Kidney (tissue), 14 donors: ENCODE measurements around the gene TOP2A. TPM values are rescaled to one million over a fixed set of nuclear protein-coding genes. Genes with fewer than 3 reads are reported as not detected.

Experiments
- DNase-seq, 5 donors: peaks; one replicate each; pipeline ENCODE4 v3.0.0-alpha.2; 2013 to 2020
- FAIRE-seq: peaks from 2 replicates; lab custom pipeline; 2012; peaks lifted over from hg19 to GRCh38; lab: Jason Lieb, UNC
- H3K27ac ChIP-seq, 2 donors: one replicate each; pipeline ENCODE4 v1.7.0; 2013; ENCODE audit warnings: low read depth in 2 of 2, low read length in 2 of 2, inconsistent platforms in 1 of 2
- H3K27me3 ChIP-seq: one replicate; pipeline ENCODE4 v1.7.1; 2013; ENCODE audit warnings: low read length, inconsistent platforms; ENCODE audit not compliant: control insufficient read depth, insufficient read depth
- H3K36me3 ChIP-seq, 3 donors: one replicate each; pipeline versions ENCODE4 v1.7.0 to v1.7.1; 2013; ENCODE audit warnings: low read length in 3 of 3, control low read depth in 1 of 3, inconsistent platforms in 1 of 3; ENCODE audit not compliant: insufficient read depth in 3 of 3, control insufficient read depth in 2 of 3
- H3K4me1 ChIP-seq, 3 donors: one replicate each; pipeline versions ENCODE4 v1.7.0 to v1.7.1; 2013; ENCODE audit warnings: low read length in 3 of 3, inconsistent platforms in 1 of 3, low read depth in 1 of 3; ENCODE audit not compliant: control insufficient read depth in 2 of 3, insufficient read depth in 2 of 3
- H3K4me3 ChIP-seq, 3 donors: one replicate each; pipeline versions ENCODE4 v1.7.0 to v1.8.1; 2013; ENCODE audit warnings: low read length in 3 of 3, control low read depth in 1 of 3, inconsistent platforms in 1 of 3
- H3K9ac ChIP-seq, 3 donors: one replicate each; pipeline versions ENCODE4 v1.7.0 to v1.7.1; 2013; ENCODE audit warnings: low read length in 3 of 3, control low read depth in 1 of 3, inconsistent platforms in 1 of 3
- H3K9me3 ChIP-seq, 3 donors: one replicate each; pipeline versions ENCODE4 v1.7.0 to v1.7.1; 2013; ENCODE audit warnings: low read length in 3 of 3, control low read depth in 1 of 3, inconsistent platforms in 1 of 3; ENCODE audit not compliant: control insufficient read depth in 2 of 3, insufficient read depth in 1 of 3
- intact Hi-C: fragments of 100-400 bp; cut with DNase I; formaldehyde crosslinking; loops from one replicate; pipeline ENCODE4 v1.11.1; 2022
- polyA plus RNA-seq: library from polyadenylated mRNA; stranded (reverse); fragments of 350-450 nt; fragmentation: Illumina TruSeq; extraction: RNeasy Lipid Tissue Mini Kit (QIAGEN cat#74804); gene quantifications from one replicate; pipeline ENCODE4 v1.2.3, GENCODE V29; 2014; ENCODE audit warnings: low read depth, low replicate concordance; ENCODE audit not compliant: insufficient read depth
- total RNA-seq: library from RNA; stranded (reverse); fragmentation: NEBNext Ultra II Directional; extraction: Animal tissue kit (Norgen Biotek cat#: 25700); gene quantifications from one replicate; pipeline ENCODE4 v1.2.1, GENCODE V29; 2021
- TF ChIP-seq, protein P1 (sequence below): IDR thresholded peaks from 3 replicates; pipeline ENCODE4 v1.5.1; 2012; ENCODE audit warnings: mild to moderate bottlenecking, moderate library complexity, borderline replicate concordance; ENCODE audit not compliant: insufficient read depth; ENCODE audit errors: extremely low read depth
- donor health status: control.
- donor health status: control.
- donor health status: control.
- donor health status: control.
- donor health status: control.
- donor health status: DM: yes; HTN: yes; CAD: no.
- donor health status: Normal renal cell carcinoma (clear cell type).

Gene TOP2A
- total and polyA plus RNA-seq, 2 donors from 2014 or later = 0.82 to 2.7 TPM

DNA sequence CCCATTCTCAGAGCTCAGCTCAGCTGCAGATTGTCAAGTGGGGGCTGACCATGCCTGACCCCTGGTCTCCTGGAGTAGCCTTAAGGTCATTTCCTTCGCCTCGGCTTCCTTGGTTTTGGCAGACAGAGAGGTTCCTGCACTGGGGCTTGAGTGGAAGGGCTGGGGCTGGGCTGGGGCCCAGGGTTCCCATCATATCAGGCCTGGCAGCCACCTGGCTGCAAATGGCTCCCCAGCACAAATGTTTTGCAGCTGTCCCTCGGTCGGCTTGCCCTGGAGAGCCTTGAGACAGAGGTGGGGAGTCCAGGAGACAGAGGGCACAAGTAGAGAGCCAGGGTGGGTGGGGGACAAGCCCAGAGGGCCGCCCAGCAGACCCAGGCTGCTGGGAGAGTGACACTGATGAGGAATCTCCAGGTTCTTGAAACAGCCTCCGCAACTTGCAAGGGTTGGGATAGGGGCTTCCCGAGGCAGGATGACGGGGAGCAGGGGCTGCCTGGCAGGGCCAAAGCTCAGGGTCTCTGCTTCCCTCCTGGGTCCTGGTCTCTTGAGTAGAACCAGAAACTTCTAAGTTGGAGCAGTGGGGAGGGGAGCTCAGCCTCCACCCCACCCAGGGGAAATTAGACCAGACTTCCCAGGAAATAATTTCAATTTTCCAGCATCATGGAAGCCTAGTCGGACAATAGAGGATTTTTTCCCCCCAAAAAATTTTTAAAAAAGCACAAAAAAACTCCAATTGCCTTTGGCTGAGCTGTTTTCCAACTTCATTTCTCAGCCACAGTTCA lies 44.8 kb upstream of the TOP2A start:
- intact Hi-C loops = no loop called here
- peak in 1 of 5 donors; percentile 59 for DNase-seq
- H3K36me3 ChIP-seq = no peaks in the 10 kb centered on the region
- peak overlapping the region; percentile 49 to 61 for H3K27ac ChIP-seq
- no peak overlapping the region for H3K4me3 ChIP-seq
- peaks cover 11 to 34% (median 33%) of the 10 kb centered on the region in 3 donors for H3K4me1 ChIP-seq
- H3K27me3 ChIP-seq = no peaks in the 10 kb centered on the region
- no peak for FAIRE-seq
- H3K9ac ChIP-seq = peak overlapping the region in 1 of 3 donors; percentile 36
- H3K9me3 ChIP-seq = no peaks in the 10 kb centered on the region
- TF ChIP-seq, protein P1, sequence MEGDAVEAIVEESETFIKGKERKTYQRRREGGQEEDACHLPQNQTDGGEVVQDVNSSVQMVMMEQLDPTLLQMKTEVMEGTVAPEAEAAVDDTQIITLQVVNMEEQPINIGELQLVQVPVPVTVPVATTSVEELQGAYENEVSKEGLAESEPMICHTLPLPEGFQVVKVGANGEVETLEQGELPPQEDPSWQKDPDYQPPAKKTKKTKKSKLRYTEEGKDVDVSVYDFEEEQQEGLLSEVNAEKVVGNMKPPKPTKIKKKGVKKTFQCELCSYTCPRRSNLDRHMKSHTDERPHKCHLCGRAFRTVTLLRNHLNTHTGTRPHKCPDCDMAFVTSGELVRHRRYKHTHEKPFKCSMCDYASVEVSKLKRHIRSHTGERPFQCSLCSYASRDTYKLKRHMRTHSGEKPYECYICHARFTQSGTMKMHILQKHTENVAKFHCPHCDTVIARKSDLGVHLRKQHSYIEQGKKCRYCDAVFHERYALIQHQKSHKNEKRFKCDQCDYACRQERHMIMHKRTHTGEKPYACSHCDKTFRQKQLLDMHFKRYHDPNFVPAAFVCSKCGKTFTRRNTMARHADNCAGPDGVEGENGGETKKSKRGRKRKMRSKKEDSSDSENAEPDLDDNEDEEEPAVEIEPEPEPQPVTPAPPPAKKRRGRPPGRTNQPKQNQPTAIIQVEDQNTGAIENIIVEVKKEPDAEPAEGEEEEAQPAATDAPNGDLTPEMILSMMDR = no peak

DNA sequence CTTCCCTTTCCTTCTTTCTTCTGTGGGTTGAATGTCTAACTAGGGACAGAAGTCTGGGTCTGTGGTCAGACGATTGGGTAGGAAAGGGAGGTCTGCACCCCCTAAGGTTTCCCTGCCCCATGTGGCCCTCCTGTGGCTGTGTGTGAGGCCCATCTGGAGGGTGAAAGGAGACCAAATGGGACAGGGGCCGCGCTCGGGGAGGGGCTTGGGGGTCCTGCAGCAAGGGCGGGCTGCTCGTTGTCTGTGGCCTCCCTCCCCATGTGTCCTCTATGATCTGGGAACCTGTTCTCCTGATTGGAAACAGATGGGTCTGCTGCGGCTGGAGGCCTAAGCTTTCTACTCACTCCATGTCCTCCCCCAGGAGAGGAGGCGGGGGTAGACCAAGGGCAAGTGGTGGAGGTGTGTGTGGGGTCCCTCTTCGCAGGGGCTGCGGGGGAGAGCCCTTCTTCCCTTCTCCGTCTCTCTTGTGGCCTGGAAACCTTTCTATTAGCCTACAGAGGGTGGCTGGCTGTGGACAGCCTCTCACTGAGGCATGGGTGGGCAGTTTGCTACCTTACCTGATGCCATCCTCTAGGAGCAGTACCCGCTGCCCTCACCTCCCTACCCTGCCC lies 44.1 kb upstream of the TOP2A start:
- Histone ChIP-seq H3K4me1 (peaks cover 11 to 40% (median 40%) of the 10 kb centered on the region in 3 donors), H3K4me3 (no peak overlapping the region), H3K27ac (peak overlapping the region in 1 of 2 donors; percentile 61), H3K9ac (no peak overlapping the region), H3K36me3 (peaks cover 0 to 7% (median 3%) of the 10 kb centered on the region in 3 donors), H3K27me3 (no peaks in the 10 kb centered on the region), H3K9me3 (no peaks in the 10 kb centered on the region)
- FAIRE-seq (no peak), DNase-seq (peak in 4 of 5 donors; percentile 46 to 79 (median 66))
- intact Hi-C loops = no loop called here
- TF ChIP-seq, protein P1 = no peak

DNA sequence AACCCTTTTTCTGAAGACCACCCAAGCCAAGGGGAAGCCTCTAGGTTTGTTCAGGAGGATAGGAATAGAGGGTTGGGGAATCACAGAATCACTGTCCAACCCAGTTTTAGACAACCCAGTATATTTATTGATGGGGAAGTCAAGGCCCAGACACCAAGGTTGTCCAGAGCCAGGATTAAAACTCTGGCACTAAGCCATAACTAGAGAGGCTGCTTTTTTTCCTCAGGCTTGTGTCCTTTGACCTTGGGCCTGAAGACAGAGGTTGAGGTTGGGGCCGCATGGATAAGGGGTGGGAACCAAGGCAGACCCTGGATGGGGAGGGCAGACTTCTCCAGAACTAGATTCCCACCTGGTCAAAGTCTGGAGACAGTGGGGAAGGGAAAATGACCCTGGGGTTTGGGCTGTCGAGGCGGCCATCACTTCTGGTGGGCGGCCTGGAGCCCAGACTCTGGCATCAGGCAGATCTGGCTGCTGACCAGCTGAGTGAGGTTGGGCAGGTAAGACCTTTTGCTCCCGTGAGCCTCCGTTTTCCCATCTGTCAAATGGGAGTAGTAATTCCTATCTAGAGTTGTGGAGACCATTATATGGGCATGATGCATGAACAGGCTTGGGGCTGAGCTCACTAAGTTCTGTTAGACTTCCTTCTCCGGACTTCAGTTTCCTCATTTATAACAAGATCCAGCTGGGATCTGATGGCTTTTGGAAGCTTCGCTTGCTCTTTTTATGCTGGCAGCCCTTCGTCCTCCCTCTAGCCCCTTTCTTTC lies 43.5 kb upstream of the TOP2A start:
- Histone ChIP-seq H3K27ac (peak overlapping the region in 1 of 2 donors; percentile 1), H3K9ac (no peak overlapping the region)
- peak in 2 of 5 donors; percentile 74 to 90 for DNase-seq

More for the DNA sequence above, 43.5 kb upstream of the TOP2A start:
- H3K4me1 ChIP-seq = peaks cover 11 to 46% (median 45%) of the 10 kb centered on the region in 3 donors
- no peak overlapping the region for H3K4me3 ChIP-seq
- peaks cover 0 to 13% (median 8%) of the 10 kb centered on the region in 3 donors for H3K36me3 ChIP-seq
- intact Hi-C loops = no loop called here
- no peaks in the 10 kb centered on the region for H3K9me3 ChIP-seq
- TF ChIP-seq, protein P1 = no peak
- H3K27me3 ChIP-seq = no peaks in the 10 kb centered on the region
- FAIRE-seq = no peak
